Suppressor macrophage treated with lipopolysaccharide for 1 hour (primary cell): ENCODE data around the gene WDR33.
A peak's percentile ranks its signal among the peaks of the same experiment; 100 is the strongest.

Experiments used
- DNase-seq, 3 donors: peaks; one replicate each; pipeline ENCODE4 v3.0.0-alpha.2; 2020 to 2022

WDR33 gene

GRCh38 chr2:127670055-127670956 lies 140.7 kb downstream of the WDR33 start:
- DNase-seq, result no peak

GRCh38 chr2:127669056-127669455 lies 141.9 kb downstream of the WDR33 start:
- DNase-seq, result no peak

GRCh38 chr2:127665267-127665893 lies 145.6 kb downstream of the WDR33 start:
- DNase-seq, result no peak

- no peak for DNase-seq
Measured at GRCh38 chr2:127664895-127665225, 146.1 kb downstream of the WDR33 start.

GRCh38 chr2:127664065-127664894 lies 146.7 kb downstream of the WDR33 start:
- DNase-seq, result peak in 1 of 3 donors; percentile 28

- no peak for DNase-seq
Measured at GRCh38 chr2:127663566-127664064, 147.4 kb downstream of the WDR33 start.

GRCh38 chr2:127662937-127663565 lies 147.9 kb downstream of the WDR33 start:
- no peak for DNase-seq

GRCh38 chr2:127661949-127662510 lies 148.9 kb downstream of the WDR33 start:
- no peak for DNase-seq

GRCh38 chr2:127661072-127661649 lies 149.8 kb downstream of the WDR33 start:
- DNase-seq, result no peak

GRCh38 chr2:127660291-127660578 lies 150.7 kb downstream of the WDR33 start:
- DNase-seq, result no peak

GRCh38 chr2:127659408-127660290 lies 151.3 kb downstream of the WDR33 start:
- no peak for DNase-seq

GRCh38 chr2:127658641-127659407 lies 152.1 kb downstream of the WDR33 start:
- no peak for DNase-seq

GRCh38 chr2:127658146-127658545 lies 152.8 kb downstream of the WDR33 start:
- DNase-seq, result no peak

- DNase-seq, result no peak
Measured at GRCh38 chr2:127657232-127657595, 153.8 kb downstream of the WDR33 start.

GRCh38 chr2:127656569-127657231 lies 154.3 kb downstream of the WDR33 start:
- DNase-seq, result no peak

GRCh38 chr2:127655209-127656073 lies 155.5 kb downstream of the WDR33 start:
- DNase-seq, result no peak

GRCh38 chr2:127654838-127655175 lies 156.2 kb downstream of the WDR33 start:
- DNase-seq, result no peak

- DNase-seq, result no peak
Measured at GRCh38 chr2:127654084-127654837, 156.7 kb downstream of the WDR33 start.
